Measurements from ENCODE around the gene VPS33B.

DNA sequence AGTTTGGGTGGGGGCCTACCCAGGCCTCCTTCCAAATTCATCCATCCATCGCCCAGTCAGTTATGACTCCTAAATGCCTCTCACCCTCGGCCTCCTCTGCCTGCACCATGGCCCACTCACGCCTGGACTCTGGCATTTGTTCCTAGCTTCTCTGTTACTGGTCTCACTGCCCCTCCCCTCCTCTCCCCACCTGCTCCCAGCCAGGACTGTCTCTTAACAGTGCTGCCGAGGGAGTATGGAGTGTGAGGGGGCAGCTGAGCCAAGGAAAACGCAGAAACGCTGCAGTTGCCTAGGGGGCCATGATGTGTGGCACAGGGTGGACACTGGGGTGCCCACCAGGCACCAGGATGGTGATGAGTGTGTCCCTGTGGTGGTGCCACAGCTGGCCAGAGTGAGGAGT is 64.6 kb downstream of the VPS33B start:
- TF ChIP-seq, protein P1, sequence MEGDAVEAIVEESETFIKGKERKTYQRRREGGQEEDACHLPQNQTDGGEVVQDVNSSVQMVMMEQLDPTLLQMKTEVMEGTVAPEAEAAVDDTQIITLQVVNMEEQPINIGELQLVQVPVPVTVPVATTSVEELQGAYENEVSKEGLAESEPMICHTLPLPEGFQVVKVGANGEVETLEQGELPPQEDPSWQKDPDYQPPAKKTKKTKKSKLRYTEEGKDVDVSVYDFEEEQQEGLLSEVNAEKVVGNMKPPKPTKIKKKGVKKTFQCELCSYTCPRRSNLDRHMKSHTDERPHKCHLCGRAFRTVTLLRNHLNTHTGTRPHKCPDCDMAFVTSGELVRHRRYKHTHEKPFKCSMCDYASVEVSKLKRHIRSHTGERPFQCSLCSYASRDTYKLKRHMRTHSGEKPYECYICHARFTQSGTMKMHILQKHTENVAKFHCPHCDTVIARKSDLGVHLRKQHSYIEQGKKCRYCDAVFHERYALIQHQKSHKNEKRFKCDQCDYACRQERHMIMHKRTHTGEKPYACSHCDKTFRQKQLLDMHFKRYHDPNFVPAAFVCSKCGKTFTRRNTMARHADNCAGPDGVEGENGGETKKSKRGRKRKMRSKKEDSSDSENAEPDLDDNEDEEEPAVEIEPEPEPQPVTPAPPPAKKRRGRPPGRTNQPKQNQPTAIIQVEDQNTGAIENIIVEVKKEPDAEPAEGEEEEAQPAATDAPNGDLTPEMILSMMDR (conservative IDR thresholded peaks at IDR 0.05; ENCODE audit: low read length), result no peak
- no peak for TF ChIP-seq EZH2phosphoT487 (IDR thresholded peaks at IDR 0.05; ENCODE audit: borderline replicate concordance)

Measured in Loucy (cell line).